GM12801 (cell line): Measurements from ENCODE around the gene PADI3.

ENCODE experiments used
- CTCF ChIP-seq: IDR thresholded peaks from one replicate; pipeline ENCODE4 v1.5.1; 2011; ENCODE audit warnings: control low read depth; ENCODE audit not compliant: insufficient read length; ENCODE audit errors: extremely low read depth

Gene PADI3

DNA sequence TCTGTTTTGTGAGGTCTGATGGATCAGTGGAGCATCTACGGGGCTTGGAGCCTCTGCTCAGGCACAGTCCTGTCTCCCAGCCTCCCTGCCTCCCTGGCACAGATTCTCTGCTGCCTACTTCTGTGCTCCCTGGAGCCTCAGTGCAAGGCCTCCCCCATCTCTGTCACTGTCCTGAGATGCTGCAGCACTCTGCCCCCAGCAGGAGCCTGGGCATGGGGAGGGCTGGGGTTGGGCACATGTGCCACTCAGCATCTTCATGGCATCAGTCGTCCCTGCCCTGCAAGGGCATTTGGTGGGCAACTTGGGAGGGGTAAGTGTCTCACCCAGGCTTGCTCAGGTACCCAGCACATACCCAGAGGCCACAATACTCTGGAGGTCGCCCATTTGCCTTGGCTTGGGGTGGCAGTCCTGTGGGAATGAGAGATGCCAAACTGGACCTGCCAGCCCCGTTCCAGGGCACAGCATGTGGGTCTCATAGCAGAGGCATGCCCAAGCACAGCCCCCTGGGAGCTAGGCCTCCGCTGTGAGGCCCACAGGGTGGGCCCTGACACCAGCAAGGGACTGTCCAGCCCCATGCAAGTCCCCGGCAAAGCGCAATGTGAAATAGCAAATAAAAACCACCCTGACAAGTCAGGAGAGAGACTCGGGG, 28.7 kb downstream of the PADI3 start:
- TF ChIP-seq CTCF: no peak

GRCh38 chr1:17278996-17279830, 30.3 kb downstream of the PADI3 start:
- TF ChIP-seq CTCF: no peak

- no peak for TF ChIP-seq CTCF
Measured at GRCh38 chr1:17280436-17280835, 31.5 kb downstream of the PADI3 start.

- TF ChIP-seq CTCF: no peak
Measured at GRCh38 chr1:17280894-17281293, 32.0 kb downstream of the PADI3 start.

GRCh38 chr1:17281775-17282181, 32.9 kb downstream of the PADI3 start:
- TF ChIP-seq CTCF: no peak

DNA sequence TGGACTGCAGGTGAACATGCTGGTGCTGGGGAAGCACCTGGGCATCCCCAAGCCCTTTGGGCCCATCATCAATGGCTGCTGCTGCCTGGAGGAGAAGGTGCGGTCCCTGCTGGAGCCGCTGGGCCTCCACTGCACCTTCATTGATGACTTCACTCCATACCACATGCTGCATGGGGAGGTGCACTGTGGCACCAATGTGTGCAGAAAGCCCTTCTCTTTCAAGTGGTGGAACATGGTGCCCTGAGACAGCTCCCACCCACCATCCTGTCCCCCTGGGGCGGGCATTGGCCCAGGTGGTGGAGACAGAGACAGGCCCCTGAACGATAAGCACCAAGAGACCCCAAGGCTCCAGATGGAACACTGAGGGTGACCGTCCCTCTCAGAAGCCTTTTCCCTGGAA, 33.9 kb downstream of the PADI3 start:
- TF ChIP-seq CTCF: no peak

GRCh38 chr1:17286646-17287045, 37.7 kb downstream of the PADI3 start:
- no peak for TF ChIP-seq CTCF
